ENCODE measurements around the gene VAT1. TPM values are rescaled to one million over a fixed set of nuclear protein-coding genes. Genes with fewer than 3 reads are reported as not detected.

VAT1 gene
- total and polyA plus RNA-seq, 2 experiments from 2014 or later: 223 to 238 TPM

GRCh38 chr17:42991471-42991870 lies 30.7 kb downstream of the VAT1 start:
- in situ Hi-C loops (cut with MboI): no loop called here
- Histone ChIP-seq H3K27ac (peak overlapping the region; percentile 84; the same call in 1 of the 2 replicates), H3K79me2 (ENCODE audit: insufficient read depth) (no peaks in the 10 kb centered on the region), H3K4me2 (ENCODE audit: unreplicated experiment) (no peak overlapping the region), H3K4me3 (no peak overlapping the region), H3F3A (ENCODE audit: insufficient read depth) (peaks cover 41% of the 10 kb centered on the region), H3K9me2 (ENCODE audit: insufficient read depth) (no peaks in the 10 kb centered on the region), H3K36me3 (ENCODE audit: low read depth) (peaks cover 36% of the 10 kb centered on the region; the same call in 1 of the 2 replicates), H3K4me1 (ENCODE audit: insufficient read depth) (peaks cover 33% of the 10 kb centered on the region), H2AFZ (no peak overlapping the region), H3K9me3 (ENCODE audit: low read depth) (no peaks in the 10 kb centered on the region), H3K9ac (no peak overlapping the region), H3K27me3 (replicated peaks; ENCODE audit: insufficient read depth) (no peaks in the 10 kb centered on the region), H4K20me1 (ENCODE audit: insufficient read depth) (no peaks in the 10 kb centered on the region)
- WGBS, 2 experiments (ENCODE audit: low coverage in 1 of 2, low lambda C conversion rate in 2 of 2, missing lambda C conversion rate in 2 of 2): 89 to 97% methylated on average over 6 of the region's 6 CpGs
- no peak for DNase-seq
- TF ChIP-seq EZH2 (IDR thresholded peaks at IDR 0.05; ENCODE audit: insufficient read depth, poor library complexity, severe bottlenecking): no peak
- TF ChIP-seq EZH2phosphoT487 (IDR thresholded peaks at IDR 0.05; ENCODE audit: insufficient read depth, low read depth): no peak

- no peaks in the 10 kb centered on the region for H4K20me1 ChIP-seq (ENCODE audit: insufficient read depth)
- peak overlapping the region; percentile 37 for H3K4me2 ChIP-seq (ENCODE audit: unreplicated experiment)
- H3K27ac ChIP-seq: peak overlapping the region; percentile 84
- no peaks in the 10 kb centered on the region for H3K9me3 ChIP-seq (ENCODE audit: low read depth)
- peaks cover 41% of the 10 kb centered on the region for H3F3A ChIP-seq (ENCODE audit: insufficient read depth)
- peaks cover 33% of the 10 kb centered on the region for H3K4me1 ChIP-seq (ENCODE audit: insufficient read depth)
- no peak overlapping the region for H2AFZ ChIP-seq
- in situ Hi-C loops (cut with MboI): no loop called here
- no peak overlapping the region for H3K4me3 ChIP-seq
- peaks cover 15% of the 10 kb centered on the region for H3K79me2 ChIP-seq (ENCODE audit: insufficient read depth)
- DNase-seq: peak; percentile 86
- H3K9me2 ChIP-seq (ENCODE audit: insufficient read depth): no peaks in the 10 kb centered on the region
- 49 to 51% methylated on average over 6 of the region's 6 CpGs for WGBS, 2 experiments (ENCODE audit: low coverage in 1 of 2, low lambda C conversion rate in 2 of 2, missing lambda C conversion rate in 2 of 2)
- no peak for TF ChIP-seq EZH2phosphoT487 (IDR thresholded peaks at IDR 0.05; ENCODE audit: insufficient read depth, low read depth)
- TF ChIP-seq EZH2 (IDR thresholded peaks at IDR 0.05; ENCODE audit: insufficient read depth, poor library complexity, severe bottlenecking): no peak
- no peaks in the 10 kb centered on the region for H3K27me3 ChIP-seq (replicated peaks; ENCODE audit: insufficient read depth)
- H3K9ac ChIP-seq: peak overlapping the region; percentile 31
- H3K36me3 ChIP-seq (ENCODE audit: low read depth): peaks cover 36% of the 10 kb centered on the region; the same call in 1 of the 2 replicates
Observed at GRCh38 chr17:42989726-42990652, 32.2 kb downstream of the VAT1 start.

- H3K9me2 ChIP-seq (ENCODE audit: insufficient read depth): no peaks in the 10 kb centered on the region
- H3K4me2 ChIP-seq (ENCODE audit: unreplicated experiment): peak overlapping the region; percentile 31
- no peaks in the 10 kb centered on the region for H3K27me3 ChIP-seq (replicated peaks; ENCODE audit: insufficient read depth)
- peaks cover 22% of the 10 kb centered on the region for H3K79me2 ChIP-seq (ENCODE audit: insufficient read depth)
- peak overlapping the region; percentile 84 for H3K27ac ChIP-seq
- peak; percentile 35 for DNase-seq
- H3K36me3 ChIP-seq (ENCODE audit: low read depth): peaks cover 36% of the 10 kb centered on the region; the same call in 1 of the 2 replicates
- no peaks in the 10 kb centered on the region for H4K20me1 ChIP-seq (ENCODE audit: insufficient read depth)
- H3K4me3 ChIP-seq: no peak overlapping the region
- no peak overlapping the region for H2AFZ ChIP-seq
- no peak overlapping the region for H3K9ac ChIP-seq
- H3F3A ChIP-seq (ENCODE audit: insufficient read depth): peaks cover 41% of the 10 kb centered on the region
- TF ChIP-seq EZH2 (IDR thresholded peaks at IDR 0.05; ENCODE audit: insufficient read depth, poor library complexity, severe bottlenecking): no peak
- 87 to 91% methylated on average over 5 of the region's 5 CpGs for WGBS, 2 experiments (ENCODE audit: low coverage in 1 of 2, low lambda C conversion rate in 2 of 2, missing lambda C conversion rate in 2 of 2)
- peaks cover 33% of the 10 kb centered on the region for H3K4me1 ChIP-seq (ENCODE audit: insufficient read depth)
- H3K9me3 ChIP-seq (ENCODE audit: low read depth): no peaks in the 10 kb centered on the region
- in situ Hi-C loops (cut with MboI): no loop called here
Observed at GRCh38 chr17:42989141-42989540, 33.0 kb downstream of the VAT1 start.

GRCh38 chr17:42985225-42985624 lies 37.0 kb downstream of the VAT1 start:
- Histone ChIP-seq H3K4me3 (no peak overlapping the region), H3K27ac (no peak overlapping the region), H3K79me2 (ENCODE audit: insufficient read depth) (peaks cover 61% of the 10 kb centered on the region), H3K4me1 (ENCODE audit: insufficient read depth) (peaks cover 27% of the 10 kb centered on the region), H3K4me2 (ENCODE audit: unreplicated experiment) (no peak overlapping the region), H3K36me3 (ENCODE audit: low read depth) (peaks cover 18% of the 10 kb centered on the region; the same call in 1 of the 2 replicates), H4K20me1 (ENCODE audit: insufficient read depth) (no peaks in the 10 kb centered on the region), H3K9me3 (ENCODE audit: low read depth) (no peaks in the 10 kb centered on the region), H3F3A (ENCODE audit: insufficient read depth) (peaks cover 26% of the 10 kb centered on the region), H3K9ac (no peak overlapping the region), H3K9me2 (ENCODE audit: insufficient read depth) (no peaks in the 10 kb centered on the region), H3K27me3 (replicated peaks; ENCODE audit: insufficient read depth) (no peaks in the 10 kb centered on the region), H2AFZ (no peak overlapping the region)
- DNase-seq: no peak
- in situ Hi-C loops (cut with MboI): no loop called here
- 100% methylated on average over 1 of the region's 1 CpG for WGBS, 2 experiments (ENCODE audit: low coverage in 1 of 2, low lambda C conversion rate in 2 of 2, missing lambda C conversion rate in 2 of 2)
- TF ChIP-seq EZH2 (IDR thresholded peaks at IDR 0.05; ENCODE audit: insufficient read depth, poor library complexity, severe bottlenecking): no peak
- no peak for TF ChIP-seq EZH2phosphoT487 (IDR thresholded peaks at IDR 0.05; ENCODE audit: insufficient read depth, low read depth)
